Astrocyte (in vitro differentiated cells and primary cell): ENCODE results near the gene TRIM56.

ENCODE experiments used
- CTCF ChIP-seq: IDR thresholded peaks from 2 replicates; pipeline ENCODE4 v1.5.1; 2011; ENCODE audit warnings: low read depth, mild to moderate bottlenecking, inconsistent platforms, low read length, moderate library complexity; ENCODE audit not compliant: insufficient read depth
- EZH2 ChIP-seq: IDR thresholded peaks from 2 replicates; pipeline ENCODE4 v1.6.1; 2012; ENCODE audit warnings: mild to moderate bottlenecking, low read length, inconsistent platforms; ENCODE audit not compliant: insufficient read depth

DNA sequence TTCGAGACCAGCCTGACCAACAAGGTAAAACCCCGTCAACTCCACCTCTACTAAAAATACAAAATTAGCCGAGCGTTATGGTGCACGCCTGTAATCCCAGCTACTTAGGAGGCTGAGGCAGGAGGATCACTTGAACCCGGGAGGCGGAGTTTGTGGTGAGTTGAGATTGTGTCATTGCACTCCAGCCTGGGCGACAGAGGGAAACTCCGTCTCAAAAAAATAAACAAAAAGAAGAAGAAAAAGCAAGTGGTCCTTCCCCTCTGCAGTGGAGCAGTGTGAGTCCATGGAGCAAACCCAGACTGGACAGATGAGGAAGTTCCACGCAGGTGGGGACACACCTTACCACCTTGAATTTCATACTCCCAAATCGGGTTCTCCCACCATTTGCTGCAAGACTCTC lies 28.6 kb downstream of the TRIM56 start:
- TF ChIP-seq CTCF = no peak
- TF ChIP-seq EZH2 = no peak
